HUES6 (cell line): ENCODE data around the gene S100A14.
"Not testable (repeated sequence)": the region's sequence is repeated elsewhere in the genome, so short reads cannot be mapped to it uniquely, and the experiment has no call there.

Experiments
- H3K27ac ChIP-seq: 2 replicates; pipeline ENCODE4 v1.7.0; 2013; ENCODE audit warnings: low read depth, mild to moderate bottlenecking, low read length, inconsistent platforms
- H3K27me3 ChIP-seq: 2 replicates; pipeline ENCODE4 v1.6.1; 2013; ENCODE audit warnings: low read length; ENCODE audit not compliant: control insufficient read depth, insufficient read depth
- H3K36me3 ChIP-seq: 2 replicates; pipeline ENCODE4 v1.6.1; 2013; ENCODE audit warnings: low read length; ENCODE audit not compliant: control insufficient read depth, insufficient read depth
- H3K4me1 ChIP-seq: 2 replicates; pipeline ENCODE4 v1.6.1; 2013; ENCODE audit warnings: low read length; ENCODE audit not compliant: control insufficient read depth, insufficient read depth
- H3K4me3 ChIP-seq: 2 replicates; pipeline ENCODE4 v1.5.1; 2013; ENCODE audit warnings: low read depth, low read length
- H3K9ac ChIP-seq: one replicate; pipeline ENCODE4 v1.6.1; 2013; ENCODE audit warnings: mild to moderate bottlenecking, low read length
- H3K9me3 ChIP-seq: 2 replicates; pipeline ENCODE4 v1.6.1; 2013; ENCODE audit warnings: low read depth, low read length; ENCODE audit not compliant: control insufficient read depth, insufficient read depth

Gene S100A14

DNA sequence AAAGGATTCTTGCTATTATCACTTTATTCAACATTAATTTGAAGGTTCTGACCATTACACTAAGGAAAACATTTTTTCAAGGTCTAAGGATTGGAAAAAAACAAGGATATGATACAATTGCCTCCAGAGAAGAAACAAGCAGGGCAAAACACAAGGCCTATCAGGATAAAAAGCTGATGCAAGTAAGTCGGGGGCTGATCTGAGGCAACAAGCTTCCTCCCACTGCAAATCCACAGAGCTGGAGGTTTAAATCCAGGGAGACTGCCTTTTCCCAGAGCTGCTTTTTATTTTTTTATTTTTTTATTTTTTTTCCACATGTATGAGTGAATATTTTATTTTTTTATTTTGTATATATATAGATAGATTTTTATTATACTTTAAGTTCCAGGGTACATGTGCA is 31.1 kb downstream of the S100A14 start:
- H3K4me1 ChIP-seq, result no peaks in the 10 kb centered on the region
- H3K36me3 ChIP-seq, result no peaks in the 10 kb centered on the region
- H3K27ac ChIP-seq, result no peak overlapping the region
- no peaks in the 10 kb centered on the region for H3K27me3 ChIP-seq
- no peaks in the 10 kb centered on the region; the same call in 1 of the 2 replicates for H3K9me3 ChIP-seq
- H3K4me3 ChIP-seq, result no peak overlapping the region
- H3K9ac ChIP-seq, result no peak overlapping the region

DNA sequence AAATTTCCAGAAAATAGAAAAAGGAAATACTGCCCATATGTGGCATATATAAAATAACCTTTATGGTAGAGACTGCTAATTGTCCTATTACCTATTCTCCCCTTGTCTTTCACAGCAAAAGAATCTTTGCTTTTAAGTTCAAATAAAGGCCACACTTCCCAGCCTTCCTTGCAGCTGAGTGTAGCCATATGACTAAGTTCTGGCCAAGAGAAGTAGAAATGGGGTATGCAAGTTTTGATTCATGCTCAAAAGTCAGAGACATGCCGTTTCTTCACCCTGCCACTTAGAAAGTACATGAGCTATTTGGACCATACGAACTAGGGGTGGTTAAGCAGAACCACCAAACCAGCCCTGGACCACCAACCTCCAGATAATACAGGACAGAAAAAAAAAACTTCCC is 32.1 kb downstream of the S100A14 start:
- Histone ChIP-seq H3K9ac (no peak overlapping the region), H3K27me3 (no peaks in the 10 kb centered on the region), H3K9me3 (no peaks in the 10 kb centered on the region; the same call in 1 of the 2 replicates), H3K4me1 (no peaks in the 10 kb centered on the region), H3K4me3 (no peak overlapping the region), H3K36me3 (no peaks in the 10 kb centered on the region), H3K27ac (no peak overlapping the region)

GRCh38 chr1:153583514-153583913 is 32.6 kb downstream of the S100A14 start:
- H3K4me1 ChIP-seq, H3K27me3 ChIP-seq: not testable (repeated sequence)

GRCh38 chr1:153582836-153583235 is 33.3 kb downstream of the S100A14 start:
- peaks cover 11% of the 10 kb centered on the region; the same call in 1 of the 2 replicates for H3K4me1 ChIP-seq
- H3K4me3 ChIP-seq, H3K27me3 ChIP-seq, H3K27ac ChIP-seq, H3K9me3 ChIP-seq, H3K36me3 ChIP-seq, H3K9ac ChIP-seq: not testable (repeated sequence)

More at GRCh38 chr1:153583514-153583913, 32.6 kb downstream of the S100A14 start:
- not testable (repeated sequence) for H3K9ac ChIP-seq, H3K27ac ChIP-seq, H3K9me3 ChIP-seq, H3K36me3 ChIP-seq, H3K4me3 ChIP-seq

- Histone ChIP-seq H3K27ac (no peak overlapping the region), H3K4me3 (no peak overlapping the region), H3K9me3 (peaks cover 3% of the 10 kb centered on the region; the same call in 1 of the 2 replicates)
Observed at GRCh38 chr1:153578936-153579335, 37.2 kb downstream of the S100A14 start.

DNA sequence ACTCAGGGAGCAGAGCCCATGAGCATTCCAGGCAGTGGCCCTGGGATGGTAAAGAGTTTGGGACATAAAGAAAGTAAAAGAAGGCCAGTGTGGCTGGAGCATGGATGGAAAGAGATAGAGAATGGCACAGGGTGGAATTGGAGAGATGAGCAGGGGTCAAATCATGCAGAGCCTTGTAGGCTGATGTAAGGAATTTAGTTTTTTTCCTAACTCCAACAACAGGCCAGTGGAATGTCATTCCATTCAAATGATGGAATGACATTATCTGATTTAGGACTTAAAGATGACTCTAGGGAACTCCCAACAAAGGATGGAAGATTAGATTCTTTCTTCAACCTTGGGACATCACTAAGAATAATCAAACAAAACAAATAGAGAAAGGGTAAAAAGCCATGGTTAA is 37.6 kb downstream of the S100A14 start:
- no peak overlapping the region for H3K27ac ChIP-seq
- no peaks in the 10 kb centered on the region for H3K27me3 ChIP-seq
- no peak overlapping the region for H3K4me3 ChIP-seq
- H3K4me1 ChIP-seq, result peaks cover 14% of the 10 kb centered on the region; the same call in 1 of the 2 replicates
- peaks cover 3% of the 10 kb centered on the region; the same call in 1 of the 2 replicates for H3K9me3 ChIP-seq
- H3K9ac ChIP-seq, result no peak overlapping the region
- no peaks in the 10 kb centered on the region for H3K36me3 ChIP-seq

More at GRCh38 chr1:153578936-153579335, 37.2 kb downstream of the S100A14 start:
- Histone ChIP-seq H3K27me3 (no peaks in the 10 kb centered on the region), H3K36me3 (no peaks in the 10 kb centered on the region), H3K4me1 (peaks cover 14% of the 10 kb centered on the region; the same call in 1 of the 2 replicates), H3K9ac (no peak overlapping the region)

DNA sequence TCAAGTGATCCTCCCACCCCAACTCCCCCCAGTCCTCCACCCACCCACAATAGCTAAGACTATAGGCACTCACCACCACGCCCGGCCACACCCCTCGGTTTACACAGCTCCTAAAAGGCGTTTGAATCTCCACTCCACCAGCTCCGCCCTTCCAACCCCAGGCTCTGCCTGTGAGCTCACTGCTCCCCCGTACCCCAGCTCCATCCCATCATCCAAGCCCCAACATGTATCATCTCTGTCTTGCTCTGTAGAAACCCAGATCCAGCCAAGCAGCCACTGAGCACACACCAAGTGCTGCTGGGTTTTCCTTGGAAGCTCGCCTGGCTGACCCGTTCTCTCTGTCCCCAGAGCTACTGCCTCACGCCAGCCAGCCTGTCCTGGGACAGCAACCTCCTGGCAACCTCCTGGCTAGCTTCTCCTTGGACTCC is 38.5 kb downstream of the S100A14 start:
- Histone ChIP-seq H3K9me3 (peaks cover 5% of the 10 kb centered on the region), H3K4me1 (peaks cover 14% of the 10 kb centered on the region; the same call in 1 of the 2 replicates), H3K27me3 (no peaks in the 10 kb centered on the region), H3K9ac (no peak overlapping the region), H3K36me3 (no peaks in the 10 kb centered on the region), H3K27ac (no peak overlapping the region), H3K4me3 (no peak overlapping the region)

GRCh38 chr1:153577138-153577537 is 39.0 kb downstream of the S100A14 start:
- Histone ChIP-seq H3K36me3 (no peaks in the 10 kb centered on the region), H3K4me1 (peaks cover 14% of the 10 kb centered on the region; the same call in 1 of the 2 replicates), H3K9ac (no peak overlapping the region), H3K9me3 (peaks cover 5% of the 10 kb centered on the region), H3K27me3 (no peaks in the 10 kb centered on the region), H3K4me3 (no peak overlapping the region), H3K27ac (no peak overlapping the region)

GRCh38 chr1:153575497-153575896 is 40.6 kb downstream of the S100A14 start:
- H3K4me3 ChIP-seq, H3K9me3 ChIP-seq, H3K27ac ChIP-seq, H3K9ac ChIP-seq, H3K27me3 ChIP-seq, H3K36me3 ChIP-seq: not testable (repeated sequence)
- peaks cover 14% of the 10 kb centered on the region; the same call in 1 of the 2 replicates for H3K4me1 ChIP-seq

GRCh38 chr1:153575081-153575491 is 41.0 kb downstream of the S100A14 start:
- H3K27ac ChIP-seq, H3K9ac ChIP-seq: not testable (repeated sequence)

GRCh38 chr1:153573351-153573750 is 42.8 kb downstream of the S100A14 start:
- Histone ChIP-seq H3K27me3 (no peaks in the 10 kb centered on the region), H3K9ac (no peak overlapping the region), H3K4me3 (no peak overlapping the region), H3K4me1 (peaks cover 14% of the 10 kb centered on the region), H3K9me3 (peaks cover 5% of the 10 kb centered on the region), H3K27ac (no peak overlapping the region), H3K36me3 (no peaks in the 10 kb centered on the region)

More at GRCh38 chr1:153575081-153575491, 41.0 kb downstream of the S100A14 start:
- H3K36me3 ChIP-seq, H3K27me3 ChIP-seq, H3K4me3 ChIP-seq, H3K9me3 ChIP-seq: not testable (repeated sequence)
- H3K4me1 ChIP-seq, result peaks cover 14% of the 10 kb centered on the region; the same call in 1 of the 2 replicates
